GM10266 (cell line): Measurements from ENCODE around the gene PHF21B.
"Not testable (repeated sequence)": the region's sequence is repeated elsewhere in the genome, so short reads cannot be mapped to it uniquely, and the experiment has no call there.

ENCODE experiments used
- DNase-seq: peaks from one replicate; pipeline ENCODE4 v3.0.0; 2012; ENCODE audit errors: extremely low spot score
- TF ChIP-seq, protein P1 (sequence below): IDR thresholded peaks from 2 replicates; pipeline ENCODE4 v1.5.1; 2012; ENCODE audit warnings: mild to moderate bottlenecking, low read depth; ENCODE audit not compliant: control insufficient read depth, insufficient read depth; ENCODE audit errors: missing control alignments

The PHF21B gene

DNA sequence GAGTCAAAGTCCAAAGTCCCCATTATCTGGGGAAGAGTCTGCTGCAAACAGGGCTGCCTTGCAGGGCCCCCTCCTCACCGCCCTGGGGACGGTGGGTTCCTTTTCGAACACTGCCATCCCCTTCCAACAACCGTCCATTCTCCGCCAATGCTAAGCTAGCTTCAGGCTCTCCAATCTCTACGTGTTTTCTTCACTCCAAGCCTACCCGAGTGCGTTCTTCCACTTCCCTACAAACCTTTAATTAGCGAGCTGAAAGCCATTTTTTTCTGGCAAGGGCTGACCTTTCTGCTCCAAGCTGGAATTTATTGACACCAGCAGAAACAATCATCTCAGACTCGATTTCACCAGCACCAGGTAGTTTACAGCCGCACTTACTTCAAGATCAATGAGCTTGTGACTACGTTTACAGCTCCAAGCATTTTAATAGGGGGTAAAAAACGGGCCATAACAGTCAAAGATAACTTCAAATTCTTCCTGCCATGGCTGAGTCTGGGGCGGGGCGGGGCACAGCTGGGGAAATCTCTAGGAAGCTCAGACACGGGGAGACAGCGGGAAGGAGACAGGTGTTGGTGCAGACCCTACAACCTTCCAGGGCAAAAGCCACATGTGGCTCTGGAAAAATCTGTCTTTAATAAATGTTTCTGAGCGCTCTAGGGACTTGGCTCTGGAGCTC is 82.2 kb downstream of the PHF21B start:
- DNase-seq, result no peak
- TF ChIP-seq, protein P1, sequence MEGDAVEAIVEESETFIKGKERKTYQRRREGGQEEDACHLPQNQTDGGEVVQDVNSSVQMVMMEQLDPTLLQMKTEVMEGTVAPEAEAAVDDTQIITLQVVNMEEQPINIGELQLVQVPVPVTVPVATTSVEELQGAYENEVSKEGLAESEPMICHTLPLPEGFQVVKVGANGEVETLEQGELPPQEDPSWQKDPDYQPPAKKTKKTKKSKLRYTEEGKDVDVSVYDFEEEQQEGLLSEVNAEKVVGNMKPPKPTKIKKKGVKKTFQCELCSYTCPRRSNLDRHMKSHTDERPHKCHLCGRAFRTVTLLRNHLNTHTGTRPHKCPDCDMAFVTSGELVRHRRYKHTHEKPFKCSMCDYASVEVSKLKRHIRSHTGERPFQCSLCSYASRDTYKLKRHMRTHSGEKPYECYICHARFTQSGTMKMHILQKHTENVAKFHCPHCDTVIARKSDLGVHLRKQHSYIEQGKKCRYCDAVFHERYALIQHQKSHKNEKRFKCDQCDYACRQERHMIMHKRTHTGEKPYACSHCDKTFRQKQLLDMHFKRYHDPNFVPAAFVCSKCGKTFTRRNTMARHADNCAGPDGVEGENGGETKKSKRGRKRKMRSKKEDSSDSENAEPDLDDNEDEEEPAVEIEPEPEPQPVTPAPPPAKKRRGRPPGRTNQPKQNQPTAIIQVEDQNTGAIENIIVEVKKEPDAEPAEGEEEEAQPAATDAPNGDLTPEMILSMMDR, result no peak

DNA sequence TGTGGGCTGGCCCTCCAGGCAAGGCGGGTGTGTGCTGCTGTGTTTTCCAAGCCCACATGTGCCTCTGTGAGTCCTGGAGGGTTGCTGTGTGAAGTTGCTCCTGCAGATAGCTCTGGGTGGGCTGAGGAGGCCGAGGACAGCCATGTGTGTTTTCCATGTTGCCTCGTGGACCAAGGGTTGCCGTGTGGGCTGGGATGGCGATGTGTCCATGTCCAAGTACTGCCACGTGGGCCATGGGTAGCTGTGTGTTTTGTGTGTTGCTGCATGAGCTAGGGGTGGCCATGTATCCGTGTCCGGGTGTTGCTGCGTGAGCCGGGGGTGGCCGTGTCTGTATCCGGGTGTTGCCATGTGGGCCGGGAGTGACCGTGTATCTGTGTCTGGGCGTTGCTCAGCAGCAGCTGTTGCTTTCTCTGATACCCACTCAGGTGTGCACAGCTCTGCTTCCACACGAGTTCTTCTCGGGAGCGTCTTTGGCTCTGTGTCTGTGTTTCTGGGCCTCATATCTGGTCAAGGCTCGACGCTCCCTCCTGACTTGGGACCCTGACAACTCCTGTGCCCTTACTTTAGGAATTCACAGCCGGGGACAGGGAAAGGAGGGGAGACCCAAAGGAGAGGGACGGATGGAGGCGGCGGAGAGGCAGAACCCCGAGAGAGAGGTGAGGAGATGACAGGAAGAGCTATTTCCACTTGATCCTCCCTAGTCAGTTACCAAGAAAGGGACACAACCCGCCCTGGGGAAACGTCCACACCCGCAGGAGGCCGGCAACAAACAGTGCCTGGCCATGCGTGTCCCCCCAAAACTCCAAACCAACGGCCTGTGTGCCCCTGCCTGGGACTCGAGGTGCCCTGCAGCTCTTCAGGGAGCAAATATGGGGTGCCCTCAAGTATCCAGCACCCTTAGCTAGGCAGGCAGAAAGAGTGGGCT is 83.1 kb downstream of the PHF21B start:
- TF ChIP-seq, protein P1, result no peak
- DNase-seq, result no peak

DNA sequence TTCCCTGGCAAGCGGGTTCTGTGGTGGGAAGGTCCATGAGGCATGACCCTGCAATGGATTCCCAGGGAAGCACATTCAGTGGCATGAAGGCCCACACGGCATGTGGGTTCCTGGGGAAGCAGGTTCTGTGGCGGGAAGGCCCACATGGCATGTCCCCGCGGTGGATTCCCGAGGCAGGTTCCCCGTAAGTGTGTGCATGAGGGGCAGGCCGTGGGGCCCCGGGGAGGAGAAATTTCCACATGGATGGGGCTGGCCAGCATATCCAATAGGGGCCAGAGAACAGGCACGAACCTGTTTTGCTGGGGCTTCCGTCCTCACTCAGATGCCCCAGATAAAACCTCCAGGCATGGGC is 83.7 kb downstream of the PHF21B start:
- TF ChIP-seq, protein P1, result no peak

DNA sequence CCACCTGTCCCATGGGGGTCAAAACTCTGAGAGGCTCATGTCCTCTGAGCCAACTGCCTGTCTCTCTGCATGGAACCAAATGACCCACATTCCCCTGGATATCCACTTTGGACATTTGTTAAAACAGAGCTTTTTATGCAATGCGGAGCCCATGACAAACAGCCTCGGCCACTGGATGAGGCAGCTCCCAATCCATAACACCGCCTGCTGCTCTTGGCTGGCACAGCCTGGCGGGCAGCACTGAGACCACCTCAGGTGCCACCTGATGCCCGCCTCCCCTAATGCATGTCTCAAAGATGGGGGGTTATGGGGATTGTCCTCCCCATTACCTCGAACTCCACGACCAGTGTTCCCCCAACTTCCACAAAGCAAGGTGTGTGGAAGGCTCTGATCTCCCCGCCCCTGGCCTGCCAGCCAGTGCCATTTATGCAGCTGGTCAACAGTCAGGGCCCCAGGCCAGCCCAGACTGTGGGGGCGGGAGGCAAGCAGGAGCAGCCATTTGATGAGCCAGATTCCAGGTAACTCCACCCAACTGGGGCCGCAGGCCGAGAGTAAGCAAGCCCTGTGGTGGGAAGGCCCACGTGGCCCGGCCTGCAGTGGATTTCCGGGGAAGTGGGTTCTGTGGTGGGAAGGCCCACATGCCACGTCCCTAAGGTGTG is 84.2 kb downstream of the PHF21B start:
- DNase-seq, result no peak
- TF ChIP-seq, protein P1, result no peak

More for the DNA sequence above, 83.7 kb downstream of the PHF21B start:
- DNase-seq, result no peak

DNA sequence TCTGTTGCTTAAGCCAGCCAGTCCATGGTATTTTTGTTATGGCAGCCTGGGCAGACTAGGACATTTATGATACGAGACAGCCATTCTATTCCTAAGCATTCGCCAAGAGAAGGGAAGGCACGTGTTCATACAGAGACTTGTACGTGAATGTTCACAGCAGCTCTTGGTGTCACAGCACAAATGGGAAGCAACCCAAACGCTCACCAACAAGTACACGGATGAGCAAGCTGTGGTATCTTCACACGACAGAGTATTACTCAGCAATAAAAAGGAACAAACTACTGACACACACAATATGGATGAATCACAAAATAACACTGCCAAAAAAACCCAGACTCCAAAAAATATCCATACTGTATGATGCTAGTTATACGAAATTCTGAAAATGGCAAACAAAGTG is 85.1 kb downstream of the PHF21B start:
- DNase-seq, result no peak

DNA sequence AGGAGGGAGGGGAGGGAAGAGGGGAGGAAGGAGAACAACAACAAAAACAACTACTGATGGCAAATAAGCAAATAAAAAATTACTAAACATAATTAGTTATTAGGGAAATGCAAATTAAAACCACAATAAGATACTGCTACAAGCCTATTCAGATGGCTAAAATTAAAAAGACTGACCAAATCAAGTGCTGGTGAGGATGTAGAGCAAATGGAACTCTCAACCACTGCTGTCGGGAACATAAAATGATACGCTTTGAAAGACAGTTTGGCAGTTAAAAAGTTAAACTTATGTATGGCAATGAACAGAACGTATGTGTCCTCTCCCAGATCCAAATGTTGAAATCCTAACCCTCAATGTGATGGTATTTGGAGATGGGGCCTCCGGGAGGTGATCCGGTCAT is 85.7 kb downstream of the PHF21B start:
- DNase-seq, result no peak
- TF ChIP-seq, protein P1, result no peak

More for the DNA sequence above, 85.1 kb downstream of the PHF21B start:
- TF ChIP-seq, protein P1, result no peak

DNA sequence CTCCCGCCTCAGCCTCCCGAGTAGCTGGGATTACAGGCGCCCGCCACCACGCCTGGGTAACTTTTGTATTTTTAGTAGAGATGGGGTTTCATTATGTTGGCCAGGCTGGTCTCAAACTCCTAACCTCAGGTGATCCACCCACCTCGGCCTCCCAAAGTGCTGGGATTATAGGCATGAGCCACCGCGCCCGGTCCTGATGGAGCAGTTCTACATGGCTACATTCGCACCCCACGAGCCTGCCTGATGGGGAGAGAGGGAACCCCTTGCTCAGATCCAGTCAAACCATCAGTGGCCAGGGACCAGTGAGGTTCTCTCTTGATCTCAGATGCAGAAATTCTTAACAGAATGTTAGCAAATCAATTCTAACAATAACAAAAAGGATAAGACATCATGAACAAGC is 88.0 kb downstream of the PHF21B start:
- DNase-seq, result not testable (repeated sequence)
